ENCODE results near the gene APBB2. TPM values are rescaled to one million over a fixed set of nuclear protein-coding genes. Genes with fewer than 3 reads are reported as not detected.

The APBB2 gene
- total and polyA plus RNA-seq, 2 of the 8 experiments (the other 6 are each of a cell fraction or from before 2014, with no cell fraction given): 58.7 to 59.4 TPM

GRCh38 chr4:40789031-40789430 is 425.3 kb downstream of the APBB2 start:
- H2BK20ac ChIP-seq (ENCODE audit: low read length): no peak overlapping the region
- H3K79me2 ChIP-seq (ENCODE audit: control insufficient read depth in 1 of 2, insufficient read depth in 2 of 2, low read length in 2 of 2): no peaks in the 10 kb centered on the region
- no peak overlapping the region for H3K14ac ChIP-seq (ENCODE audit: insufficient read length)
- no peak for FAIRE-seq
- H4K91ac ChIP-seq (replicated peaks; ENCODE audit: insufficient read length, low read length): no peak overlapping the region
- H3K9me3 ChIP-seq (ENCODE audit: insufficient read depth in 2 of 2, low read depth in 1 of 2, low read length in 1 of 2): no peaks in the 10 kb centered on the region
- ChIA-PET POLR2A (ENCODE audit: partially characterized antibody) (no interaction called here), CTCF (ENCODE audit: partially characterized antibody) (no interaction called here)
- H3K27ac ChIP-seq (ENCODE audit: low read depth, low read length): no peak overlapping the region
- H2BK120ac ChIP-seq (replicated peaks; ENCODE audit: low read depth, low read length): no peak overlapping the region
- no peak overlapping the region for H2AFZ ChIP-seq (ENCODE audit: low read length)
- H3K27me3 ChIP-seq (replicated peaks in 1 of 4; ENCODE audit: control insufficient read depth in 3 of 4, extremely low read depth in 1 of 4, insufficient read depth in 3 of 4, low read length in 3 of 4): peaks cover 0 to 1% (median 0%) of the 10 kb centered on the region in 4 experiments; a peak in 1 of 7 replicates
- no peak overlapping the region for H2BK15ac ChIP-seq (ENCODE audit: low read length)
- 88% methylated on average over 1 of the region's 1 CpG; no CpG with 5 or more reads in 1 of the 2 experiments for WGBS, 2 experiments (ENCODE audit: extremely low coverage in 1 of 2, insufficient coverage in 1 of 2, insufficient read length in 1 of 2, insufficient replicate concordance in 2 of 2, low coverage in 1 of 2, low lambda C conversion rate in 2 of 2, missing lambda C conversion rate in 1 of 2)
- no peak overlapping the region for H4K5ac ChIP-seq (ENCODE audit: insufficient read length, low read depth, low read length)
- H3K4me1 ChIP-seq (replicated peaks in 1 of 4; ENCODE audit: control insufficient read depth in 3 of 4, insufficient read depth in 4 of 4, low read length in 3 of 4): no peaks in the 10 kb centered on the region
- no peak overlapping the region for H3K18ac ChIP-seq (ENCODE audit: extremely low read depth, low read length)
- H3K4ac ChIP-seq (replicated peaks; ENCODE audit: insufficient read length, low read depth, low read length): no peak overlapping the region
- no peak overlapping the region for H4K8ac ChIP-seq (ENCODE audit: extremely low read depth, insufficient read depth, low read length)
- no peaks in the 10 kb centered on the region for H4K20me1 ChIP-seq (replicated peaks in 1 of 2; ENCODE audit: control insufficient read depth in 1 of 2, insufficient read depth in 2 of 2, low read length in 2 of 2)
- DNase-seq (ENCODE audit: low read depth in 1 of 2, low spot score in 2 of 2): no peak
- H3K23me2 ChIP-seq (ENCODE audit: low read depth, low read length): no peaks in the 10 kb centered on the region
- no peak overlapping the region for H3K9ac ChIP-seq (replicated peaks in 1 of 4; ENCODE audit: extremely low read depth in 1 of 4, low read depth in 3 of 4, low read length in 3 of 4)
- no peaks in the 10 kb centered on the region for H3K79me1 ChIP-seq (ENCODE audit: low read depth, low read length)
- H3K4me3 ChIP-seq (ENCODE audit: extremely low read depth in 1 of 4, insufficient read depth in 2 of 4, low read depth in 3 of 4, low read length in 4 of 4): no peak overlapping the region
- no peak for TF ChIP-seq ASH2L (IDR thresholded peaks at IDR 0.05; ENCODE audit: low read length)
- no peak for TF ChIP-seq SP2 (IDR thresholded peaks at IDR 0.05; ENCODE audit: low read length)
- no peak for TF ChIP-seq JUND (IDR thresholded peaks at IDR 0.05; ENCODE audit: low read length)
- no peak for TF ChIP-seq CREB1 (IDR thresholded peaks at IDR 0.05)
- no peak for TF ChIP-seq TEAD4 (IDR thresholded peaks at IDR 0.05; ENCODE audit: low read depth, low read length)
- no peak for TF ChIP-seq SIRT6 (IDR thresholded peaks at IDR 0.05; ENCODE audit: low read length)
- TF ChIP-seq E2F6 (IDR thresholded peaks at IDR 0.05): no peak
- no peak overlapping the region for H3K4me2 ChIP-seq (ENCODE audit: insufficient read depth in 1 of 2, low read depth in 2 of 2, low read length in 2 of 2)
- no peaks in the 10 kb centered on the region; a peak in 1 of 8 replicates for H3K36me3 ChIP-seq (ENCODE audit: control insufficient read depth in 2 of 4, insufficient read depth in 4 of 4, low read length in 3 of 4)
- no peak overlapping the region for H3K23ac ChIP-seq (ENCODE audit: insufficient read length)
- no peak overlapping the region for H2BK12ac ChIP-seq (ENCODE audit: low read depth, low read length)
- H2AK5ac ChIP-seq (ENCODE audit: low read depth, low read length): no peak overlapping the region
- no peak overlapping the region for H3K56ac ChIP-seq (replicated peaks; ENCODE audit: insufficient read length, low read depth, low read length)
- H2BK5ac ChIP-seq (ENCODE audit: low read depth, low read length): no peak overlapping the region

All from H1 (cell line).